ENCODE results near the gene NUP153. TPM values are rescaled to one million over a fixed set of nuclear protein-coding genes. Genes with fewer than 3 reads are reported as not detected.

Gene NUP153
- total and polyA plus RNA-seq, 2 of the 8 experiments (the other 6 are each of a cell fraction or from before 2014, with no cell fraction given): 47.0 to 84.8 TPM

DNA sequence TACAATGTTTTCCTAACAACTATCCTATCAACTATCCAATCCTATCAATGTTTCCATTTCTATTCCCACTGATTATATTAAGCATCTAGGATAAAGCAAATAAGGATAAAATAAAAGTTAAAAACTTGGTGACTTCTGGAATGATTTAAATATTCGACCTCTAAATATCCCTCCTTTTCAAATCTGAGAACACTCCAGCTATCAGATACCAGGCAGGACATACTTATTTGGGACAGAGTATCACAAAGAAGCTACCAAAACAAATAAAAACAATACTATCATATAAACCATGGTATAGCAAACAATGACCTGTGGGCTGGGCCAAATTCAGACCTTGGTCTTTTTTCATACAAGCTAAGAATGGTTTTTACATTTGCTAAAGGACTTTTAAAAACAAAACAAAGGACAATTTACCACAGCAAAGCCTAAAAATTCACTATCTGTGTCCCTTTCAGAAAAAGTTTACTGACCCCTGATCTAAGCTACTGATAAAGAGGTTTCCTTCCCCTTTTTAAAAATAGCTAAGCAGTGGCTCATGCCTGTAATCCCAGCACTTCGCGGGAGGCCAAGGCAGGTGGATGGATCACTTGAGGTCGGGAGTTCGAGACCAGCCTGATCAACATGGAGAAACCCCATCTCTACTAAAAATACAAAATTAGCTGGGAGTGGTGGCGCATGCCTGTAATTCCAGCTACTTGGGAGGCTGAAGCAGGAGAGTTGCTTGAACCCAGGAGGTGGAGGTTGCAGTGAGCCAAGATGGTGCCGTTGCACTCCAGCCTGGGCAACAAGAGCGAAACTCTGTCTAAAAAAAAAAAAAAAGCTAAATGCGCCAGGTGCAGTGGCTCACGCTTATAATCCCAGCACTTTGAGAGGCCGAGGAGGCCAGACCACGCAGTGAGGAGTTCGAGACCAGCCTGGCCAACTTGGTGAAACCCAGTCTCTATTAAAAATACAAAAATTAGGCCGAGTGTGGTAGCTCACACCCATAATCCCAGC, 6.0 kb downstream of the NUP153 start:
- Histone ChIP-seq H3K56ac (replicated peaks; ENCODE audit: insufficient read length, low read depth, low read length) (no peak overlapping the region), H2BK15ac (ENCODE audit: low read length) (no peak overlapping the region), H4K8ac (ENCODE audit: extremely low read depth, insufficient read depth, low read length) (no peak overlapping the region), H3K4me3 (ENCODE audit: extremely low read depth in 1 of 4, insufficient read depth in 2 of 4, low read depth in 3 of 4, low read length in 4 of 4) (no peak overlapping the region), H3K27ac (ENCODE audit: low read depth, low read length) (no peak overlapping the region), H2BK20ac (ENCODE audit: low read length) (no peak overlapping the region), H2BK5ac (ENCODE audit: low read depth, low read length) (no peak overlapping the region), H3K27me3 (replicated peaks in 1 of 4; ENCODE audit: control insufficient read depth in 3 of 4, extremely low read depth in 1 of 4, insufficient read depth in 3 of 4, low read length in 3 of 4) (no peaks in the 10 kb centered on the region), H3K9ac (replicated peaks in 1 of 4; ENCODE audit: extremely low read depth in 1 of 4, low read depth in 3 of 4, low read length in 3 of 4) (no peak overlapping the region), H3K9me3 (ENCODE audit: insufficient read depth in 2 of 2, low read depth in 1 of 2, low read length in 1 of 2) (no peaks in the 10 kb centered on the region), H3K14ac (ENCODE audit: insufficient read length) (no peak overlapping the region), H2BK12ac (ENCODE audit: low read depth, low read length) (no peak overlapping the region), H3K4me2 (ENCODE audit: insufficient read depth in 1 of 2, low read depth in 2 of 2, low read length in 2 of 2) (no peak overlapping the region), H2AK5ac (ENCODE audit: low read depth, low read length) (no peak overlapping the region), H3K79me2 (ENCODE audit: control insufficient read depth in 1 of 2, insufficient read depth in 2 of 2, low read length in 2 of 2) (peaks cover 58 to 98% of the 10 kb centered on the region in 2 experiments), H2AFZ (ENCODE audit: low read length) (no peak overlapping the region), H3K23me2 (ENCODE audit: low read depth, low read length) (no peaks in the 10 kb centered on the region), H4K91ac (replicated peaks; ENCODE audit: insufficient read length, low read length) (no peak overlapping the region), H3K4me1 (replicated peaks in 1 of 4; ENCODE audit: control insufficient read depth in 3 of 4, insufficient read depth in 4 of 4, low read length in 3 of 4) (peaks cover 0 to 6% (median 0%) of the 10 kb centered on the region in 4 experiments; a peak in 3 of 7 replicates), H3K79me1 (ENCODE audit: low read depth, low read length) (no peaks in the 10 kb centered on the region), H3K18ac (ENCODE audit: extremely low read depth, low read length) (no peak overlapping the region), H2BK120ac (replicated peaks; ENCODE audit: low read depth, low read length) (no peak overlapping the region), H4K20me1 (replicated peaks in 1 of 2; ENCODE audit: control insufficient read depth in 1 of 2, insufficient read depth in 2 of 2, low read length in 2 of 2) (peaks cover 9 to 11% of the 10 kb centered on the region in 2 experiments), H3K23ac (ENCODE audit: insufficient read length) (no peak overlapping the region), H3K36me3 (ENCODE audit: control insufficient read depth in 2 of 4, insufficient read depth in 4 of 4, low read length in 3 of 4) (no peaks in the 10 kb centered on the region; a peak in 1 of 8 replicates), H3K4ac (replicated peaks; ENCODE audit: insufficient read length, low read depth, low read length) (no peak overlapping the region), H4K5ac (ENCODE audit: insufficient read length, low read depth, low read length) (peak overlapping the region; percentile 60)
- ChIA-PET POLR2A (ENCODE audit: partially characterized antibody) (interaction anchor here (0.6 to 1.4 kb wide), 2 partner anchors 9 to 75 kb away, joined by 4 read pairs; no protein-coding TSS in a partner anchor), CTCF (ENCODE audit: partially characterized antibody) (interaction anchor here (0.7 to 2.8 kb wide), 8 partner anchors 9 to 120 kb away, joined by 3 to 16 read pairs (median 3); no protein-coding TSS in a partner anchor)
- DNase-seq (ENCODE audit: low read depth in 1 of 2, low spot score in 2 of 2): no peak
- no peak for FAIRE-seq
- WGBS, 2 experiments (ENCODE audit: extremely low coverage in 1 of 2, insufficient coverage in 1 of 2, insufficient read length in 1 of 2, insufficient replicate concordance in 2 of 2, low coverage in 1 of 2, low lambda C conversion rate in 2 of 2, missing lambda C conversion rate in 1 of 2): 94% methylated on average over 12 of the region's 14 CpGs; no CpG with 5 or more reads in 1 of the 2 experiments
- TF ChIP-seq MAFK (IDR thresholded peaks at IDR 0.05; ENCODE audit: low read depth, low read length) (no peak), CTBP2 (IDR thresholded peaks at IDR 0.05; ENCODE audit: borderline replicate concordance, insufficient read depth, insufficient read length, low read length) (no peak), JUND (IDR thresholded peaks at IDR 0.05; ENCODE audit: low read length) (no peak), CEBPB (IDR thresholded peaks at IDR 0.05; ENCODE audit: low read depth, low read length) (no peak), HDAC6 (IDR thresholded peaks at IDR 0.05; ENCODE audit: low read depth, low read length) (no peak)
- TF ChIP-seq, protein P1, sequence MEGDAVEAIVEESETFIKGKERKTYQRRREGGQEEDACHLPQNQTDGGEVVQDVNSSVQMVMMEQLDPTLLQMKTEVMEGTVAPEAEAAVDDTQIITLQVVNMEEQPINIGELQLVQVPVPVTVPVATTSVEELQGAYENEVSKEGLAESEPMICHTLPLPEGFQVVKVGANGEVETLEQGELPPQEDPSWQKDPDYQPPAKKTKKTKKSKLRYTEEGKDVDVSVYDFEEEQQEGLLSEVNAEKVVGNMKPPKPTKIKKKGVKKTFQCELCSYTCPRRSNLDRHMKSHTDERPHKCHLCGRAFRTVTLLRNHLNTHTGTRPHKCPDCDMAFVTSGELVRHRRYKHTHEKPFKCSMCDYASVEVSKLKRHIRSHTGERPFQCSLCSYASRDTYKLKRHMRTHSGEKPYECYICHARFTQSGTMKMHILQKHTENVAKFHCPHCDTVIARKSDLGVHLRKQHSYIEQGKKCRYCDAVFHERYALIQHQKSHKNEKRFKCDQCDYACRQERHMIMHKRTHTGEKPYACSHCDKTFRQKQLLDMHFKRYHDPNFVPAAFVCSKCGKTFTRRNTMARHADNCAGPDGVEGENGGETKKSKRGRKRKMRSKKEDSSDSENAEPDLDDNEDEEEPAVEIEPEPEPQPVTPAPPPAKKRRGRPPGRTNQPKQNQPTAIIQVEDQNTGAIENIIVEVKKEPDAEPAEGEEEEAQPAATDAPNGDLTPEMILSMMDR (IDR thresholded peaks at IDR 0.05; ENCODE audit: control extremely low read depth in 1 of 3, insufficient read depth in 1 of 3, low read depth in 1 of 3, low read length in 3 of 3): no peak
